HG02623 (cell line): Measurements from ENCODE around the gene TMEM250.

ENCODE experiments used
- ATAC-seq: cut with Tn5 transposase; IDR thresholded peaks from one replicate; pipeline ENCODE4 v1.9.1; 2021; ENCODE audit warnings: moderate library complexity; ENCODE audit not compliant: unreplicated experiment

TMEM250 gene

DNA sequence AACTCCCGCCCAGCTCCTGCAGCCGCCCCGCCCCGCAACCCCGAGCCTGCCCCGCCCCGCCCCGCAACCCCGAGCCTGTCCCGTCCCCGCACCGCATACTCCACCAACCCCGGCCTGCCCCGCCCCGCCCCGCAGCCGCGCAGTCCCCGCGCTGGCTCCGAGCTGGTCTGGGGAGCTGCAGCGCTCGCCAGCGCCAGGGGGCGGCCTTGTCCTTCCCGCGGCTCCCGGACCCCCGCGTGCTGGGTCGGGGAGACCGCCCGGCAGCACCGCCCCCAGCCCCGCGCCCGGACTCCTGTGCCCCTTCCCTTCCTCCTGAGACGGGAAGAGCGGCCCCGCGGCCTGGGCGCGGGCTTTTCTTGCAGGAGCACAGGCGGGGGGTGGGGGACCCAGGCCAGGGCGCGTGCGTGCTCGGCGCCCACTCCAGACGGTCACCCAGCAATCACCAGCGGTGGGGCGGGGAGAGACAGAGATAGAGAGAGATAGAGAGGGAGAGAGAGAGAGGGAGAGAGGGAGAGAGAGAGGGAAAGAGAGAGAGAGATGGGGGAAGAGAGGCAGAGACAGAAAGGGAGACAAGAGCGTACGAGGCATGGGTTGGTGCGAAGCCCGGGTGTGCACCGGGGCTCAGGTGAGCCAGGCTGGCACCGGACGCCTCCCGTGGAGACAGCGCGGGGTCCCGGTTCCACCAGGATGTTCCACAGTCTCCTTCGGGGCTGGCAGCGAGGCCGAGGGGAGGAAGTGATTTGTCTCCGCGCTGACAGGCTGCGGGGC lies 14.7 kb upstream of the TMEM250 start:
- no peak for ATAC-seq

DNA sequence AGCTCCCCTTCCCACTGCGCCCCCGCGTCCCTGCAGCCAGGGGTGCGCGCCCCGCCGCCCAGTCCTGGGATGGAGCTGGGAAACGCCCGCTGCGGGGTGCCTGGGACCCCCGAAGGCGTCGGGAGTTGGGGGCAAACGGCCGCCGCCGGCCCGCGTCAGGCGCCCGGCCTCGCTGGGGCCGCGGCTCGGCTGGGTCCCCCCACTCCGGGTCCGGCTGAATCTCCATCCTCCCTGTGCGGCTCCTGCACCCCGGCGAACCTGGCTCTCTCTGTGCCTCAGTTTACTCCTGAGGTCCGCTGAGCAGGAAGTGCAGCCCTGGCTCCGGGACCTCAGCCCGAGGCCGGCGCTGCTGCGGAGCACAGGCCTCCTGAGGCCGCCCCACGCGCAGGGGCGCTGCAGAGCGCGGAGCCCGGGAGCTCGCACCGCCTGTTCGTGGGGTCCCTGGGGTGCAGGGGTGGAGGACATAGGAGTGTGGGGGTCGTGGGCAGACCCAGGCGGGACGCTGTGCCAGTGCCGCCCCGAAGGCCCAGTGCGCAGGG lies 13.9 kb upstream of the TMEM250 start:
- ATAC-seq, result no peak

DNA sequence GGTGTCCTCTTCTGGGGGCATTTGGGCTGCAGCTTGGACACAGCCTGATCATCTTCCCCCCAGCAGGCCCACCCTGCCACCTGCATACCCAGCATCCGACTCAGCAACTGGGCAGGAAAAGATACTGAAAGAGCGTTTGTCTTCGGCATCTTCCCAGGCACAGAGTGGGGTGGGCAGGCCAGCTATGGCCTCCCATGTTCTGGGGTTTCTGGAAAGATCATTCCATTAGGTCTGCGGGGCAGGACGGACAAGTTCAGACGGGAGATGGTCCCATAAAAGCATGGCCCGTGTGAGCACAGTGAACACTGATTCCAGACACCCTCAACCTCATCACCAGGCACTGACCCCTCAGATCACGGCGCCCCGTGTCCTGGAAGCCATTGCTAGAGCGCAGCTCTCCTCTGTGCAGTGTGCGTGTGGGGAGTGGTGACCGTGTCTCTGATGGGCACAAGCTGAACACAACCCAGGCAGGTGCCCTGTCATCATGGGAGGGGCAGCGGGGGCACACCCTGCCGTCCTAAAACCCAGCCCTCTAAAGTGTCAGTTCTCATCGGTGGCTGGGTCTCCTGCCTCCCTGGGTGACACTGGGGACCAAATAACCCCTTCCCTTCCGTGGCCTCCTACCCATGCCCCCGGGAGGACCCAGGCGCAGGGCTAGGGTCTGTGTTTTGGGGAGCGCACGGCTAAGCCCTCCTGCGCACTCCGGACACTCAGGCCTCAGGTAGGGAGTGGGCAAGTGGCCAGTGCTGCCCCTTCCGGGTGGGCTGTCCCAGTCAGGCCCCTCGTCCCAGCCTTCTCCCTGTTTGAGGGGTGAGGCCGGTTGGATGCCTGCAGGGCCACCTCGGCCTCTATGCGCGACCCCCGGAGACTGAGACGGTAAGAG lies 13.2 kb upstream of the TMEM250 start:
- ATAC-seq, result no peak

DNA sequence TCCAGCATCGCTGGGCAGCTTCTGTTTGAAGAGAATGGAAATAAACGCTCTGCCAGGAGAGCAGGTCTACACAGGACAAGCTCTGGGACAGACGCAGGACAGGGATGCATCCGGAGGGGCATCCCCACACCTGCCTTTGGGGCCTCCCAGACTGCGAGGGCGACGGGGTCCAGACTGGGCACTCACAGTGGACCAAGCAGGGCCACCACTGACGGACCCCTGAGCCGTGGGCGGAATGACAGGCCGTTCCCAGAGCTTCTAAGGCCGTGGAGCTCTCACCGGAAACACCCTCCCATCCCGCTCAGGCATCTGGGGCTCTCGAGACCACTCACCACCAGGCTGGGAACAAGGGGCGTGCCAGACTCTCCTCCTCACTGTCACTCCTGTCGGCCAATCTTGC lies 10.5 kb upstream of the TMEM250 start:
- no peak for ATAC-seq

DNA sequence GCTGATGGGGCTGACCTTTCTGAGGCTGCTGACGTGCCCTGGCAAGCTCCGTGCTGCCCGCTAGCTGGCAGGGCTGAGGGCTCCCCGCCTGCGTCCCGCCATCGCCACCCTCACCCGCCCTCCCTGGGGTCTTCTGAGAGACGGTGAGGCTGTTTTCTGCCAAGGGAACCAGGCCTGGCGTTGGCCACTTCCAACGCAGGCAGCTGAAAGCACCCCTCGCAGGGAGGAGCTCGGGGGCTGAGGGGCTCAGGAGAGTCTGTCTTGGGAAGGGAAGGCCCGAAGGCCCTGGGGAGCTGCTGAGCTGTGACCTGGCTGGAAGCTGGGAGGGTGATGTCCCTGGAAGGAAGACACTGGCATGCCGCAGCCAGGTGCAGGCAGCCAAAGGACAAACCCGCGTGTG lies 9.8 kb upstream of the TMEM250 start:
- ATAC-seq, result no peak

DNA sequence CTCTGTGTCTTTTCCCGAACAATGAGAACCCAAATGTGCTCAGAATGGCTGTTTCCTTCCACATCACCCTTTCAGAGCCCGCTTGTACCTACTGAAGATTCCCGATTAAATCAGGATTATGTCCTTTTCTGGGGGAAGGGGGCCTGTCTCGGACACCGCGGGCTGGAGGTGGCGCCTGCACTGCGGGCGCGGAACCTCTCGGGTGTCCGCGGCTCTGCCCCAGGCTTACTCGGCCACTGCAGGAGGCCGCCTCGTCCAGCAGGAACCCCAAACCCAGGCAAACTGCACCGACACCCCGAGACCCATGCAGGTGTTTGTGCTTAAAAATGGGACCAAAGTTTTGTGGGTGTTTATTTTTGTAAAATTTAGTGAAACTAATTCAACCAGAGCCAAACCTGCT lies 8.6 kb upstream of the TMEM250 start:
- ATAC-seq, result no peak

DNA sequence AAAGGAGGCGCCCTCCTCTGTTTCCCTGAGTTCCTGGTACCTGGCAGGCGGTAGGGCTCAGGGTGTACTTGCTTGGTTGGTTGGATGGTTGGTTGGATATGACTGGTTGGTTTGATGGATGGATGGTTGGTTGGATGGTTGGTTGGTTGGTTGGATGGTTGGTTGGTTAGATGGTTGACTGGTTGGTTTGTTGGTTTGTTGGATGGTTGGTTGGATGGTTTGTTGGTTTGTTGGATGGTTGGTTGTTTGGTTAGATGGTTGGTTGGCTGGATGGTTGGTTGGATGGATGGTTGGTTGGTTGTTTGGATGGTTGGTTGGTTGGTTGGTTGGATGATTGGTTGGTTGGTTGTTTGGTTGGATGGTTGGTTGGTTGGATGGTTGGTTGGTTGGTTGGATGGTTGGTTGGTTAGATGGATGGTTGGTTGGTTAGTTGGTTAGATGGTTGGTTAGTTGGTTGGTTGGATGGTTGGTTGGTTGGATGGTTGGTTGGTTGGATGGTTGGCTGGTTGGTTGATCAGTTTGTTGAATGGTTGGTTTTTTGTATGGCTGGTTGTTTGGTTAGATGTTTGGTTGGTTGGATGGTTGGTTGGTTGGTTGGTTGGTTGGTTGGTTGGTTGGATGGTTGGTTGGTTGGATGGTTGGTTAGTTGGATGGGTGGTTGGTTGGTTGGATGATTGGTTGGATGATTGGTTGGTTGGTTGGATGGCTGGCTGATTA lies 6.5 kb upstream of the TMEM250 start:
- ATAC-seq, result no peak

DNA sequence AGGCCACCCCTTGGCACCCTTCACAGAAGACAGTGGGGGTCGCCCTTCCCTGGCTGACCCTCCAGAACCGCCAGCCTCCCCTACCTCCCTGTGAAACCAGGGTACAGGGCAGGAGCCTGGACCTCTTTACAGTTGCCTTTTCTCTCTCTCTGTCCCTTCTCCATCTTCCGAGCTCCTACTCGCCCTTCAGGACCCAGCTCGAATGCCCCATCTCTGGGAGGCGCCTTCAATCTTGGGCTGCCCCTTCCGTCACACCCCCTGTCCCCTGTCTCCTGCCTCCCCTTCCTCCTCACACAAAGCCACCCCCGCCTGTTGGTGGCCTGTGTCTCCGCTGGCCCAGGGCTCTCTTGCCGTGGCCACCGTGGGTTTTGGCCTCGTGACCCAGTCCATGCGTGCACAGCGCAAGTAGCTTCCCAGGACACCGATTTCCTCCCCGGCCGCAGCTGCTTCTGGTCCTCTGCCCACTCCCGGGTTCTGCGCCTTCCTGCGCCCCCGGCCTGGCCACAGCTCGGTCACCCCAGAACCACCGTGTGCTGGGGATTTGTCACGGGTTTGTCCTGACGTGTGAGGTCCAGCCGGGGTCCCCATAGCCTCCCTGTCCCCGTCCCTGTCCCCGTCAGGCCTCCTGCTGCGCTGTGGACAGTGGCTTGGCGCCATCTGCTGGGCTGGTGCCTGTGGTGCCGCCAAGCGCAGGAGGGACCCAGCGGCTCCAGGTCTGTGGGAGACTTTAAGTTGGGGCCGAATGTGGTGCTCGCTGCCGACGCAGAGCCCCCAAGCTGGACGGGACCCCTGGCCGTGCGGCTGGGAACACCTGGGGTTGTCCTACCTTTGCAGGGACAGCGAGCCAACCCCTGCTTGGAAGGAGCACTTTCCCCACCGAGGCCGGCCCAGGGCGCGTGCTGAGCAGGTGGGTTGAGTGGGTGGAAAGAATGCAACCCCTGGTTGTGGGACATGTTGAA lies 4.0 kb upstream of the TMEM250 start:
- ATAC-seq, result no peak

DNA sequence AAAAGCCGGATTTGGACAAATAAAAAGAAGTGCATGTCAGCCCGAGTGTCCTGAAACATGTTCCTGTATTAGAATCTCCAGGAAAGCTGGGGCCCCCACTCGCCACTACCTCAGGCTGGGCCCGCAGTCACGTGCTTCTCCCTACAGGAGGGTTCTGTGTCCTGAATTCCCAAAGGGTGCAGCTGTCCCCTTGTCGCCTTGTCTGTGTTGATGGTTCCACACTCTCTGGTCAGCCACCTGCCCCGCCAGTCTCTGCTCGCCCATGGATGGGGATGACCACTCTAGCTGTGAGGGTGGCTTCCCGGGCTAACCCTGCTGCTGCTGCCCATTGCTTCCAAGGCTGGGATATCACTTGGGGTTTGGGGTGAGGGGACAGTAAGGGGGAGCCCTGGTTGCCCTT lies 3.1 kb upstream of the TMEM250 start:
- ATAC-seq, result no peak

DNA sequence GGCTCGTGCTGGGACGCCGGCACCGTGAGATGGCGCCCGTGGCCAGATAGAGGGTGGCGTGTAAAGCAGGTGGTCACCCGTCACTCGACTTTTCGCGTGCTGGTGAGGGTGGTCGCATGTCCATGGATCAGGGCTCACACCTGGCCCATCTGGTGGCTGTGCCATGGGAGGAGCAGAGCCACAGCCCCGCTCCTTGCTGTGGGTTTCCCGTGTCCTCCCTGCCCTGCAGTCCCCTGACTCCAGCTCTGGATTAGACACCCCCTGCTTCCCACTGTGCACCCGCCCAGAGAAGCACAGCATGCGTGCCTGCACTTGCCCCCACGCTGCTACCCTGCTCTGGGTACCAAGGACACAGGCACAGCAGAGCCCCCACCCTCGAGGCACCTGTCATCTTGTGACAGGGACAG lies 1.8 kb upstream of the TMEM250 start:
- ATAC-seq, result no peak

DNA sequence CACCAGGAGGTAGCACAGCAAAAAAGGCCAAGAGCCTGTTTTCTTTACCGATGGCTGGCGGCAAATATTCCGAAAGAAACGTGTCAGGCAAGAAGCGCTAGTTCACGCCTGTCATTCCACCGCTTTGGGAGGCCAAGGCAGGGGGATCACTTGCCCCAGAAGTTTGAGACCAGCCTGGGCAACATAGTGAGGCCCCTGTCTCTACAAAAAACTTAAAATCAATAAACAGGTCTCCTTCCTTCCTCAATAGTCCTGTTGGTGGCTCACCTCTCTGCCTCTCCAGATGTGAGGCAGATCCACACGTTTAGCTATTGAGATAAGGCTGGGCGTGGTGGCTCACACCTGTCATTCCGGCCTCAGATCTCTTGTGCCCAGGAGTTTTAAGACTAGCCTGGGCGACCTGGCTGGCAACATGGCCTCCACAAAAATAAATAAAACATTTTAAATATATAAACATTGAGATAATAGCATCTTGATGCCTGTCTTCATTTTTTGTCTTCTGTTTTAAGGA lies 1.3 kb upstream of the TMEM250 start:
- no peak for ATAC-seq

DNA sequence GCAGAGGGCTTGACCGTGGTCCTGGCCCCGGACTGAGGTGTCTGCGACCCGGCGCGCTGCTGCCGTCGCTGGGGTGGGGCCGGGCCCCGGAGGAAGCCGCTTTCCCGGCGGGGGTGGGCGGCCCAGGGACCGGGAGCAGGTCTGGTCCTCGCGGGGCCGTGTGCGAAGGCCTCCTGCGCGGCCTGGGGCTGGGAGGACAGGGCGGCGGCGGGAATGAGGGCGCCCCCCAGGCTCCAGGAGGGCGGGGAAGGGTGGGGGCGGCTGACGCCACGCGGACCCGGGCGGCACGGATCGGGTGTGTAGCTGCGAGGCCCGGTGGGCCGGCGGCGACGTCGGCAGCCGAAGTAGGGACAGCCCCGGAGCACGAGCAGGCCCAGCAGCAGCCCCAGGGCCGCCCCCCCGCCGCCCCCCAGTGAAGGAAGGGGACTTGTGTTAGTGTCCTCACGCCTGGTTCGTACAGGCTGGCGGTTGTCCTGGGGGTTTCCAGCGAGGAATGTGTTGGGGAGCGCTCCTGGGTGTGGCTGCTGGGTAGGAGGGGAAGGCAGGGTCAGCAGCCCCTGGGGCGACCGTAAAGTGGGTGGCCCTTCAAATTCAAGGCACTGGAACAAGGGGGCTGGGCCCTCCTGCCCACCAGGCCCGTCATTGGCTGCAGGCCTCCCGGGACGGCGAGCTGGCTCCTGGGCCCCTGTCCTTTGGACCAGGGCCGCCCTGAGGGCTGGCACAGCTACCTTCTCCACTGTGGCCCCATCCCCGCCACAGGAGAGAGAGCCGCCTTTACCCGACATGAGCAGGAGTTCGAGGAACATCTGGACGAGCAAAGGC lies 597 bp upstream of the TMEM250 start:
- no peak for ATAC-seq

DNA sequence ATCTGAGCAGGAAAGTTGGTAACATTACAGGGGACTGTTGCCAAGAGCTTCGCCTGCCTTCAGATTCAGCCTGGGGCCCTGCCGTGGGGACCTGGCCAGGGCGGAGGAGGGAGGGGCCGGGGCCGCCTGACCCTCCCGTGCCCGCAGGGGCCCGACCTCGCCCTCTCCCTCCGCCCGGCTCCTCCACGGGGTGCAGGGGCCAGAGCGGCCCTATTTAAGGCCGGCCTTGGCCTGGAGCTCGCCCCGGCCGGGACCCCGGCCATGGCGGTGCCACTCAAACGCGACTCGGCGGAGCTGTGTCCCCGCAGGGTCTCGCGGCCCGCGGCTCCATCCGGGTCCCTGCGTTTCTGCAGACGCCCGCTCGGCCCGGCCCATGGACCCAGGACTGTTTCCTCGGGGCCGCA lies 757 bp downstream of the TMEM250 start:
- peak; percentile 1 for ATAC-seq

DNA sequence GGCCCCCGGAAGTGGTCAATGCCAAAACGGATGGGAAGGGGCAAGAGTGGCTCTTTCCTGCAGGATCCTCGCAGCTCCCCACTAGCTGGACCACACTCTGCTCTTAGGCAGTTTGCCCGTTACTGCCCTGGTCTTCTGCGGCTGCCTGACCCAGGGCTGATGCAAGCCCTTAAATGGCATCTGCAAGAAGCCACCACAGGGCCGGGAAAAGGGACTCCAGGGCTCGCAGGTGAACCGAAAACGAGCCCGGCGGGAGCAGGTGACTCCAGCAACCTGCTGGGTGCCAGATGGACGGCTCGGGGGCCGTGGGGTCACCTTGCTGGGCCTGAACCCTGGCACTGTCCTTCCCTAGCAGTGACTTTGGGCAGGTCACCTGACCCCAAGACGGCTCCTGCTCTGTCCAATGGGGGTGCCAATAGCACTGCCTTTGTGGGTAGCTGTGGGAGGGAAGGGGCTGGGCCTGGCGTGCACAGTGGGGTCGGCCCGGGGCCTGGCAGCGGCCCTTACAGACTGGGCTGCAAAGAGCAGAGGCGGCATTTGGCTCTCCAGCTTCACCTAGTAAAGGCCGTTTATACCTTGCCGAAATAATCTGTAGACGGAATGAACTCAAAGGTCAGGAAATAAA lies 1.3 kb downstream of the TMEM250 start:
- ATAC-seq, result no peak

DNA sequence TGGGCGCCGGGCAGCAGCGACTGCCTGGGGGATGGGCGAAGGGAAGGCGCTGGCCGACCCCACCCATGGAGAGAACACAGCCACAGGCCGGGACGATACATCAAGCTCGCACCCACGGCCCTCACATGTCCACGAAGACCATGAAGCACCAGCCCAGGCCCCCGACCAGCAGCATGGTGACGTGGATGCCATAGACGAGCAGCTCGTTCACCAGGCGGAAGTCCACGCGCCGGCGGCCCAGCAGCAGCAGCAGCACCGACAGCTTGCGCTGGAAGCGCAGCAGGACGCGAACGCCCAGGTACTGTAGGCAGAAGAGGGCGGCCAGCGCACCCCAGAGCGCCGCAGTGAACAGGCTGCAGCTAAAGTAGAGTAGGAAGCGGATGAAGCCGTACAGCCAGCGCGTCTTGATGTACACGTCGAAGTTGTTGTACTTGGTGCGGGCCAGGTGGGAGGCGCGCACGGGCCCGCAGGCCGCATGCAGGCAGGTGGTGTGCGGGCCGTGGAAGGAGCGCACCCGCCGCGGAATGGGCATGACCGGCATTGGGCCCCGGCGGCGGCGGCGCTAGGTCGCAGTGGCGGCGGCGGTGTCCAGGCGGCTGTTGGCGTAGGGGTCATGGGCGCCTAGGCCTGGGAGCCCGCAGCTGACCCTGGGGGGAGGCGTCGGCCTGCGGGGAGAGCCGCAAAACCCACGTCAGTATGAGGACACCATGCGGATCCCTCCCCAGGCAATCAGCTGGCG lies 2.1 kb downstream of the TMEM250 start:
- no peak for ATAC-seq

DNA sequence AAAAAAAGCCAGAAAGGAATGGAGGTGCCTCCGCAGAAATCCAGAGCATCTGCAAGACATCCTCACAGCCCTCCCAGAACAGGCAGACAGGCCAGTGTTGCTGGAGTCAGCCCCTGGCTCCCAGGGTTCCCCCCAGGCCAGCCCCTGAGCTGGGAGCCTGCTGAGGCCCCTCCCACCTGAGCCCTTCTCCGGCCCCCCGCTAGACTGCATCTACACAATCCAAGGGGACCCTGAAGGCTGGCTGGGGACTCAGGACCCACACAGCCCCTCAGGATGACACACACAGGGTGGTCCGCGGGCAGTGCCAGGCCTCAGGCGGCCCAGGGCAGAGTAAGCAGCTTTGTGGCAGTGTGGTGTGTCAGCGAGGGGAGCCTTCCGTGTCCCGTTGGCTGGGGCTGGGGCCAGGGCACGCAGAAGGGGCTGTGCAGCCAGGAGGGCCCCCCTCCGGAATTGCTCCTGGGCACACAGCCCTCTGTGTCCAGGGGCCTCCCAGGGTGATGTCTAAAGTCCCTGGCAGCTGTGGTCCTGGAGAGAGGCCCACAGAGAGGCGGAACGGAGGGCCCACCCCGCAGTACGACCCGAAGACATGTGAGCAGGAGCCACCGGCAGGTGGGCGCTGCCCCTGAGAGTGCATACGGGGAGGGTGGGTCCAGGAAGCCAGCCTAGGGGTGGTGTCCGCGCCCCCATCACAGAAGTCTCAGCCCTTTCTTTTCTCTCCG lies 2.9 kb downstream of the TMEM250 start:
- ATAC-seq, result no peak

DNA sequence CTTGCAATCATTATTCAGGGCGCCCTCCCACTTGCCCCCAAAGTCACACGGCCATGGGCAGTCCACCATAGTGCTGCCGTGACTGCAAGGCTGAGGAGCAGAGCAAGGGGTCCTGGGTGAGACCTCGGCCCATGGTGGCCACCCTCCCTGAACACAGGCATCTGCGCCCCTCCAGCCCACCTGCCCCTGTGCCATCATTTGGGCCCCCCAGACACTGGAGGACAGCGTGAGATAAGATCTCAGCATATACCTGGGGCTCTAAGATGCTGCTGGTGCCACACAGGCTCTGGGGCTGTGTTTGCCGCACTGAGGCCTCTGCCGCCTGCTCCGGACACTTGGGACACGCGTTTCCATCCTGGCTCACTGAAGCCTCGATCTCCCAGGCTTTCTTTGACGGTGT lies 3.5 kb downstream of the TMEM250 start:
- no peak for ATAC-seq
